SK-N-DZ (cell line): ENCODE measurements around the gene GRK5.
"Not testable (repeated sequence)": the region's sequence is repeated elsewhere in the genome, so short reads cannot be mapped to it uniquely, and the experiment has no call there.

Source experiments
- DNase-seq: peaks from one replicate; pipeline ENCODE4 v3.0.0-alpha.2; 2015; ENCODE audit warnings: low spot score

GRK5 gene

GRCh38 chr10:119272736-119273135 is 65.4 kb downstream of the GRK5 start:
- no peak for DNase-seq

- no peak for DNase-seq
These were observed 66.0 kb downstream of the GRK5 start for GRCh38 chr10:119273413-119273812.

- DNase-seq, result no peak
These were observed 67.2 kb downstream of the GRK5 start for GRCh38 chr10:119274519-119275045.

GRCh38 chr10:119275085-119275484 is 67.7 kb downstream of the GRK5 start:
- no peak for DNase-seq

GRCh38 chr10:119276194-119276593 is 68.8 kb downstream of the GRK5 start:
- not testable (repeated sequence) for DNase-seq

- DNase-seq, result no peak
These were observed 70.8 kb downstream of the GRK5 start for GRCh38 chr10:119278126-119278709.

- DNase-seq, result no peak
These were observed 72.1 kb downstream of the GRK5 start for GRCh38 chr10:119279441-119279840.

GRCh38 chr10:119281581-119282071 is 74.3 kb downstream of the GRK5 start:
- no peak for DNase-seq

- DNase-seq, result no peak
These were observed 75.1 kb downstream of the GRK5 start for GRCh38 chr10:119282446-119282845.

GRCh38 chr10:119283387-119283786 is 76.0 kb downstream of the GRK5 start:
- DNase-seq, result no peak

GRCh38 chr10:119283818-119284217 is 76.4 kb downstream of the GRK5 start:
- DNase-seq, result no peak

- DNase-seq, result no peak
These were observed 77.3 kb downstream of the GRK5 start for GRCh38 chr10:119284679-119285096.

GRCh38 chr10:119285495-119286267 is 78.3 kb downstream of the GRK5 start:
- DNase-seq, result no peak

- DNase-seq, result no peak
These were observed 79.1 kb downstream of the GRK5 start for GRCh38 chr10:119286516-119286915.

GRCh38 chr10:119286983-119287633 is 79.7 kb downstream of the GRK5 start:
- DNase-seq, result no peak

GRCh38 chr10:119288574-119289001 is 81.2 kb downstream of the GRK5 start:
- no peak for DNase-seq

GRCh38 chr10:119289227-119289920 is 82.0 kb downstream of the GRK5 start:
- DNase-seq, result no peak

GRCh38 chr10:119290301-119291048 is 83.1 kb downstream of the GRK5 start:
- no peak for DNase-seq

GRCh38 chr10:119291223-119291900 is 84.0 kb downstream of the GRK5 start:
- DNase-seq, result no peak
